Neuronal stem cell (in vitro differentiated cells): ENCODE measurements around the gene E2F2.

Source experiments
- DNase-seq: peaks from one replicate; pipeline ENCODE4 v3.0.0-alpha.2; 2013; ENCODE audit warnings: low spot score
- H2AFZ ChIP-seq: one replicate; pipeline ENCODE4 v1.6.1; 2013; ENCODE audit warnings: mild to moderate bottlenecking, low read length, inconsistent platforms
- H2AK5ac ChIP-seq: 2 replicates; pipeline ENCODE4 v1.6.1; 2013; ENCODE audit warnings: low read depth, mild to moderate bottlenecking, inconsistent platforms, low read length, moderate library complexity, mixed read lengths
- H2BK120ac ChIP-seq: 2 replicates; pipeline ENCODE4 v1.6.1; 2013; ENCODE audit warnings: low read depth, mild to moderate bottlenecking, inconsistent platforms, low read length, moderate library complexity, mixed read lengths
- H2BK12ac ChIP-seq: one replicate; pipeline ENCODE4 v1.6.1; 2013; ENCODE audit warnings: low read length, inconsistent platforms
- H2BK15ac ChIP-seq: 2 replicates; pipeline ENCODE4 v1.6.1; 2013; ENCODE audit warnings: mild to moderate bottlenecking, low read length, inconsistent platforms, mixed read lengths
- H2BK5ac ChIP-seq: one replicate; pipeline ENCODE4 v1.6.1; 2013; ENCODE audit warnings: inconsistent platforms, mild to moderate bottlenecking, low read length, moderate library complexity
- H3K14ac ChIP-seq: one replicate; pipeline ENCODE4 v1.6.1; 2013; ENCODE audit warnings: low read length, inconsistent platforms
- H3K18ac ChIP-seq: 2 replicates; pipeline ENCODE4 v1.6.1; 2013; ENCODE audit warnings: low read length, inconsistent platforms
- H3K23ac ChIP-seq: 2 replicates; pipeline ENCODE4 v1.6.1; 2013; ENCODE audit warnings: low read depth, mild to moderate bottlenecking, mixed read lengths, low read length, inconsistent platforms; ENCODE audit not compliant: poor library complexity
- H3K27ac ChIP-seq: replicated peaks from 3 replicates; pipeline ENCODE4 v1.5.1; 2013; ENCODE audit warnings: low read length, inconsistent platforms
- H3K27me3 ChIP-seq, 3 experiments: 2 replicates each; pipeline ENCODE4 v1.6.1; 2013; ENCODE audit warnings: low read length in 3 of 3, mild to moderate bottlenecking in 2 of 3, inconsistent platforms in 1 of 3, low read depth in 1 of 3, mixed read lengths in 1 of 3, moderate library complexity in 1 of 3; ENCODE audit not compliant: control insufficient read depth in 3 of 3, insufficient read depth in 3 of 3
- H3K36me3 ChIP-seq, 2 donors: replicated peaks in 1 of 2; 2 replicates each; pipeline ENCODE4 v1.6.1; 2013; ENCODE audit warnings: low read length in 2 of 2; ENCODE audit not compliant: control insufficient read depth in 2 of 2, insufficient read depth in 2 of 2
- H3K4ac ChIP-seq: 2 replicates; pipeline ENCODE4 v1.6.1; 2013; ENCODE audit warnings: inconsistent platforms, mild to moderate bottlenecking, low read length, moderate library complexity
- H3K4me1 ChIP-seq, 2 donors: 1 replicate in 1 of 2; 2 replicates in 1 of 2; pipeline ENCODE4 v1.6.1; 2013; ENCODE audit warnings: low read length in 2 of 2, low read depth in 1 of 2; ENCODE audit not compliant: control insufficient read depth in 2 of 2, insufficient read depth in 1 of 2
- H3K4me2 ChIP-seq: one replicate; pipeline ENCODE4 v1.6.1; 2013; ENCODE audit warnings: mild to moderate bottlenecking, low read length, inconsistent platforms; ENCODE audit not compliant: insufficient read depth, poor library complexity, severe bottlenecking
- H3K4me3 ChIP-seq, 2 donors: 2 replicates each; pipeline ENCODE4 v1.5.1; 2013; ENCODE audit warnings: low read length in 2 of 2, mild to moderate bottlenecking in 2 of 2, inconsistent platforms in 1 of 2, moderate library complexity in 1 of 2
- H3K79me1 ChIP-seq: one replicate; pipeline ENCODE4 v1.6.1; 2013; ENCODE audit warnings: low read depth, mild to moderate bottlenecking, inconsistent platforms, low read length, moderate library complexity
- H3K9ac ChIP-seq: one replicate; pipeline ENCODE4 v1.6.1; 2013; ENCODE audit warnings: mild to moderate bottlenecking, low read depth, low read length, inconsistent platforms; ENCODE audit not compliant: poor library complexity
- H3K9me3 ChIP-seq, 2 donors: replicated peaks in 1 of 2; 2 replicates each; pipeline versions ENCODE3 to v1.6.1; 2013; ENCODE audit warnings: low read length in 2 of 2, mild to moderate bottlenecking in 2 of 2, inconsistent platforms in 1 of 2, low read depth in 1 of 2, mixed read lengths in 1 of 2, moderate library complexity in 1 of 2; ENCODE audit not compliant: control insufficient read depth in 2 of 2, insufficient read depth in 1 of 2
- H4K8ac ChIP-seq: one replicate; pipeline ENCODE4 v1.6.1; 2013; ENCODE audit warnings: low read depth, mild to moderate bottlenecking, inconsistent platforms, low read length, moderate library complexity
- H4K91ac ChIP-seq: one replicate; pipeline ENCODE4 v1.6.1; 2013; ENCODE audit warnings: low read length, low read depth, mild to moderate bottlenecking, inconsistent platforms; ENCODE audit not compliant: poor library complexity
- WGBS, 2 donors: extraction: QIAGEN DNeasy Blood & Tissue Kit; methylation state at CpG; one replicate each; pipeline ENCODE4 v1.1.7; 2013; ENCODE audit warnings: missing lambda C conversion rate in 2 of 2, mixed read lengths in 1 of 2; ENCODE audit not compliant: insufficient read length in 2 of 2, insufficient replicate concordance in 1 of 2; ENCODE audit errors: extremely low coverage in 2 of 2; 5-methylcytosine and 5-hydroxymethylcytosine counted together

E2F2 gene

GRCh38 chr1:23565776-23566175 is 34.7 kb upstream of the E2F2 start:
- H3K4me1 ChIP-seq: peaks cover 33 to 48% of the 10 kb centered on the region in 2 donors

GRCh38 chr1:23564529-23565122 is 33.6 kb upstream of the E2F2 start:
- Histone ChIP-seq H3K79me1 (no peaks in the 10 kb centered on the region), H3K4me1 (peaks cover 39 to 52% of the 10 kb centered on the region in 2 donors)

More at GRCh38 chr1:23565776-23566175, 34.7 kb upstream of the E2F2 start:
- Histone ChIP-seq H3K4me3 (no peak overlapping the region), H3K27ac (peak overlapping the region; percentile 10), H3K9me3 (no peaks in the 10 kb centered on the region), H2AK5ac (no peak overlapping the region), H3K4ac (no peak overlapping the region), H2BK15ac (no peak overlapping the region), H2AFZ (no peak overlapping the region), H3K79me1 (no peaks in the 10 kb centered on the region), H3K9ac (no peak overlapping the region), H2BK120ac (no peak overlapping the region), H3K36me3 (no peaks in the 10 kb centered on the region), H3K14ac (no peak overlapping the region), H3K27me3 (no peaks in the 10 kb centered on the region), H3K23ac (no peak overlapping the region), H4K8ac (no peak overlapping the region), H4K91ac (no peak overlapping the region), H3K4me2 (no peak overlapping the region), H2BK12ac (peak overlapping the region; percentile 51), H2BK5ac (peak overlapping the region; percentile 75), H3K18ac (no peak overlapping the region)
- no peak for DNase-seq
- no CpG with 5 or more reads among the region's 3 CpGs for WGBS, 2 donors

GRCh38 chr1:23563755-23564374 is 32.8 kb upstream of the E2F2 start:
- no peak overlapping the region for H3K4ac ChIP-seq
- no peaks in the 10 kb centered on the region for H3K9me3 ChIP-seq
- DNase-seq: no peak
- no peak overlapping the region for H3K23ac ChIP-seq
- no peak overlapping the region for H4K8ac ChIP-seq
- no peak overlapping the region for H3K18ac ChIP-seq
- peaks cover 33 to 45% of the 10 kb centered on the region in 2 donors for H3K4me1 ChIP-seq
- no peak overlapping the region for H2BK15ac ChIP-seq
- no peak overlapping the region for H2BK12ac ChIP-seq
- no peak overlapping the region for H3K14ac ChIP-seq
- H3K4me3 ChIP-seq: no peak overlapping the region
- H3K79me1 ChIP-seq: peaks cover 2% of the 10 kb centered on the region
- no peak overlapping the region for H2BK120ac ChIP-seq
- no peak overlapping the region for H2AK5ac ChIP-seq
- no CpG with 5 or more reads among the region's 3 CpGs for WGBS, 2 donors
- no peak overlapping the region for H3K27ac ChIP-seq
- H3K36me3 ChIP-seq: no peaks in the 10 kb centered on the region
- no peak overlapping the region for H2BK5ac ChIP-seq
- no peak overlapping the region for H3K4me2 ChIP-seq
- no peaks in the 10 kb centered on the region for H3K27me3 ChIP-seq
- H4K91ac ChIP-seq: no peak overlapping the region
- no peak overlapping the region for H2AFZ ChIP-seq
- no peak overlapping the region for H3K9ac ChIP-seq

More at GRCh38 chr1:23564529-23565122, 33.6 kb upstream of the E2F2 start:
- Histone ChIP-seq H3K4me3 (no peak overlapping the region), H3K4me2 (no peak overlapping the region), H3K4ac (no peak overlapping the region), H2BK120ac (no peak overlapping the region), H4K8ac (no peak overlapping the region), H3K9ac (no peak overlapping the region), H3K18ac (no peak overlapping the region), H2BK15ac (no peak overlapping the region), H4K91ac (no peak overlapping the region), H2BK5ac (no peak overlapping the region), H2BK12ac (peak overlapping the region; percentile 44), H3K23ac (no peak overlapping the region), H3K14ac (peak overlapping the region; percentile 4), H2AK5ac (peak overlapping the region; percentile 28), H2AFZ (no peak overlapping the region), H3K36me3 (no peaks in the 10 kb centered on the region), H3K27me3 (no peaks in the 10 kb centered on the region), H3K27ac (no peak overlapping the region), H3K9me3 (no peaks in the 10 kb centered on the region)
- DNase-seq: no peak
- WGBS, 2 donors: no CpG with 5 or more reads among the region's 10 CpGs

GRCh38 chr1:23563003-23563402 is 32.0 kb upstream of the E2F2 start:
- H4K8ac ChIP-seq: no peak overlapping the region
- no peak overlapping the region for H4K91ac ChIP-seq
- H3K23ac ChIP-seq: no peak overlapping the region
- no peak for DNase-seq
- H2AK5ac ChIP-seq: no peak overlapping the region
- H2BK15ac ChIP-seq: no peak overlapping the region
- no peak overlapping the region for H3K14ac ChIP-seq
- H3K27me3 ChIP-seq: peaks cover 0 to 1% (median 0%) of the 10 kb centered on the region in 3 experiments
- no peak overlapping the region for H3K27ac ChIP-seq
- no CpG with 5 or more reads among the region's 9 CpGs for WGBS, 2 donors
- no peak overlapping the region for H2BK12ac ChIP-seq
- H3K4me3 ChIP-seq: no peak overlapping the region
- H2BK120ac ChIP-seq: no peak overlapping the region
- H3K18ac ChIP-seq: no peak overlapping the region
- peaks cover 32 to 43% of the 10 kb centered on the region in 2 donors for H3K4me1 ChIP-seq
- no peak overlapping the region for H2AFZ ChIP-seq
- H3K36me3 ChIP-seq: peaks cover 0 to 8% of the 10 kb centered on the region in 2 donors
- no peak overlapping the region for H3K4me2 ChIP-seq
- peaks cover 6% of the 10 kb centered on the region for H3K79me1 ChIP-seq
- no peak overlapping the region for H3K9ac ChIP-seq
- no peak overlapping the region for H2BK5ac ChIP-seq
- no peak overlapping the region for H3K4ac ChIP-seq
- no peaks in the 10 kb centered on the region for H3K9me3 ChIP-seq
